ENCODE data around the gene DYNLT2.

DYNLT2 gene

GRCh38 chr6:169695131-169695530 lies 56.2 kb downstream of the DYNLT2 start:
- DNase-seq = no peak

- no peak for DNase-seq
Measured at GRCh38 chr6:169692516-169692915, 58.9 kb downstream of the DYNLT2 start.

GRCh38 chr6:169691260-169691659 lies 60.1 kb downstream of the DYNLT2 start:
- no peak for DNase-seq
